Thyroid gland (tissue), 4 donors: ENCODE results near the gene MISP3. TPM values are rescaled to one million over a fixed set of nuclear protein-coding genes. Genes with fewer than 3 reads are reported as not detected.
"Not testable (repeated sequence)": the region's sequence is repeated elsewhere in the genome, so short reads cannot be mapped to it uniquely, and the experiment has no call there.

ENCODE experiments used
- DNase-seq, 2 donors: peaks; one replicate each; pipeline ENCODE4 v3.0.0-alpha.2; 2019
- H3K27ac ChIP-seq, 3 donors: fragments of 200-600 bp; sonication (generic); 1 replicate in 2 of 3; 2 replicates in 1 of 3; pipeline ENCODE4 v1.5.1; 2016 to 2019; ENCODE audit warnings: mild to moderate bottlenecking in 1 of 3, moderate library complexity in 1 of 3
- H3K27me3 ChIP-seq: fragments of 200-600 bp; sonication (generic); one replicate; pipeline ENCODE4 v1.5.1; 2019
- H3K36me3 ChIP-seq, 2 donors: fragments of 200-600 bp; sonication (generic); one replicate each; pipeline ENCODE4 v1.5.1; 2016 to 2019
- H3K4me1 ChIP-seq, 2 donors: fragments of 200-600 bp; sonication (generic); one replicate each; pipeline ENCODE4 v1.5.1; 2017 to 2019
- H3K4me3 ChIP-seq, 3 donors: fragments of 200-600 bp; sonication (generic); replicated peaks in 1 of 3; 1 replicate in 2 of 3; 2 replicates in 1 of 3; pipeline ENCODE4 v1.5.1; 2016; ENCODE audit warnings: mild to moderate bottlenecking in 1 of 3
- H3K9me3 ChIP-seq: fragments of 200-600 bp; sonication (generic); one replicate; pipeline ENCODE4 v1.5.1; 2017
- CTCF ChIP-seq, 6 experiments: fragments of 200-600 bp in 3 of 6; fragments of 450-650 bp in 3 of 6; sonication (generic) in 3 of 6; IDR thresholded peaks; one replicate each; pipeline ENCODE4 v1.5.1; 2016 to 2019; ENCODE audit warnings: antibody characterized with exemption in 6 of 6, mild to moderate bottlenecking in 2 of 6, inconsistent platforms in 1 of 6, moderate library complexity in 1 of 6
- POLR2A ChIP-seq, 2 donors: fragments of 450-650 bp; IDR thresholded peaks; one replicate each; pipeline ENCODE4 v1.6.1; 2017; ENCODE audit warnings: antibody characterized with exemption in 2 of 2, mild to moderate bottlenecking in 2 of 2, moderate library complexity in 1 of 2
- WGBS, 2 donors: methylation state at CpG; one replicate each; pipeline ENCODE4 v1.1.5; 2017; 5-methylcytosine and 5-hydroxymethylcytosine counted together
- intact Hi-C: fragments of 100-400 bp; cut with DNase I; formaldehyde crosslinking; loops from one replicate; pipeline ENCODE4 v1.15.1; 2023
- total RNA-seq, 4 donors: library from RNA; depleted of rRNA; stranded (reverse); fragments of >200 nt; gene quantifications; one replicate each; pipeline ENCODE4 v1.2.3, GENCODE V29; 2016

MISP3 gene
- total RNA-seq, 4 donors from 2014 or later = 7.9 to 9.9 (median 9.1) TPM

GRCh38 chr19:14039181-14039580 lies 33.4 kb upstream of the MISP3 start:
- 95 to 98% methylated on average over 7 of the region's 7 CpGs for WGBS, 2 donors
- no peaks in the 10 kb centered on the region for H3K27me3 ChIP-seq
- H3K9me3 ChIP-seq = no peaks in the 10 kb centered on the region
- no peak overlapping the region for H3K4me3 ChIP-seq
- TF ChIP-seq CTCF (IDR thresholded peaks at IDR 0.05) (no peak), POLR2A (IDR thresholded peaks at IDR 0.05) (no peak)
- intact Hi-C loops = no loop called here
- no peak overlapping the region for H3K27ac ChIP-seq
- H3K36me3 ChIP-seq = no peaks in the 10 kb centered on the region
- DNase-seq = no peak
- H3K4me1 ChIP-seq = peaks cover 0 to 7% of the 10 kb centered on the region in 2 donors

- peaks cover 5 to 18% of the 10 kb centered on the region in 2 donors for H3K4me1 ChIP-seq
- H3K27me3 ChIP-seq, H3K9me3 ChIP-seq, H3K27ac ChIP-seq, DNase-seq, H3K4me3 ChIP-seq, H3K36me3 ChIP-seq, intact Hi-C loops: not testable (repeated sequence)
- 62 to 72% methylated on average over 19 of the region's 19 CpGs for WGBS, 2 donors
- peak in 5 of 6 experiments; percentile 9 to 56 (median 38) for TF ChIP-seq CTCF (IDR thresholded peaks at IDR 0.05)
Observed at GRCh38 chr19:14042659-14043608, 29.7 kb upstream of the MISP3 start.

- H3K9me3 ChIP-seq, H3K27me3 ChIP-seq, DNase-seq, H3K4me3 ChIP-seq, H3K36me3 ChIP-seq, H3K27ac ChIP-seq, intact Hi-C loops: not testable (repeated sequence)
- WGBS, 2 donors = 97 to 98% methylated on average over 10 of the region's 10 CpGs
- peaks cover 5 to 15% of the 10 kb centered on the region in 2 donors for H3K4me1 ChIP-seq
Observed at GRCh38 chr19:14047866-14048265, 24.7 kb upstream of the MISP3 start.

- Histone ChIP-seq H3K4me3 (no peak overlapping the region), H3K4me1 (peaks cover 5 to 11% of the 10 kb centered on the region in 2 donors), H3K27me3 (no peaks in the 10 kb centered on the region), H3K27ac (no peak overlapping the region), H3K36me3 (no peaks in the 10 kb centered on the region), H3K9me3 (no peaks in the 10 kb centered on the region)
- DNase-seq = peak; percentile 33 to 55
- TF ChIP-seq POLR2A (IDR thresholded peaks at IDR 0.05) (no peak), CTCF (IDR thresholded peaks at IDR 0.05) (peak in 5 of 6 experiments; percentile 34 to 82 (median 51))
- WGBS, 2 donors = 83 to 89% methylated on average over 8 of the region's 8 CpGs
- intact Hi-C loops = no loop called here
Observed at GRCh38 chr19:14048443-14049153, 24.0 kb upstream of the MISP3 start.

- no peak overlapping the region for H3K27ac ChIP-seq
- no peaks in the 10 kb centered on the region for H3K9me3 ChIP-seq
- intact Hi-C loops = no loop called here
- H3K4me1 ChIP-seq = peaks cover 5 to 11% of the 10 kb centered on the region in 2 donors
- DNase-seq = no peak
- H3K36me3 ChIP-seq = no peaks in the 10 kb centered on the region
- no peaks in the 10 kb centered on the region for H3K27me3 ChIP-seq
- 99 to 100% methylated on average over 4 of the region's 4 CpGs for WGBS, 2 donors
- no peak overlapping the region for H3K4me3 ChIP-seq
- TF ChIP-seq CTCF (IDR thresholded peaks at IDR 0.05) (no peak), POLR2A (IDR thresholded peaks at IDR 0.05) (no peak)
Observed at GRCh38 chr19:14050512-14050911, 22.1 kb upstream of the MISP3 start.

- H3K4me3 ChIP-seq, intact Hi-C loops, H3K36me3 ChIP-seq, H3K27ac ChIP-seq, H3K9me3 ChIP-seq, H3K4me1 ChIP-seq, H3K27me3 ChIP-seq, DNase-seq: not testable (repeated sequence)
- WGBS, 2 donors = 95 to 98% methylated on average over 11 of the region's 11 CpGs
Observed at GRCh38 chr19:14050961-14051360, 21.6 kb upstream of the MISP3 start.
